ENCODE measurements around the gene FLVCR1. TPM values are rescaled to one million over a fixed set of nuclear protein-coding genes. Genes with fewer than 3 reads are reported as not detected.
"Not testable (repeated sequence)": the region's sequence is repeated elsewhere in the genome, so short reads cannot be mapped to it uniquely, and the experiment has no call there.

Gene FLVCR1
- total and polyA plus RNA-seq, 12 donors: 1.2 to 4.9 (median 2.2) TPM

DNA sequence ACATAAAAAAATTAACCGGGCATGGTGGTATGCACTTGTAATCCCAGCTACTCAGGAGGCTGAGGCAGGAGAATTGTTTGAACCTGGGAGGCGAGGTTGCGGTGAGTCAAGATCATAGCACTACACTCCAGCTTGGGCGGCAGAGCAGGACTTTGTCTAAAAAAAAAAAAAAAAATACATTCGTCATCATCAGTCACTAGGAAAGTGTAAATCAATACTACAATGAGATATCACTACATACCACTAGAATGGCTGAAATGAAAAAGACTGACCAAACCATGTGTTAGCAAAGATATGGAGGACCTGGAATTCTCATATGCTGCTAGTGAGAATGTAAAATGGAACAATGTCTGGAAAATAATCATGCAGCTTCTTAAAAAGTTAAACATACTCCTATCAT lies 19.9 kb upstream of the FLVCR1 start:
- Histone ChIP-seq H3K4me3 (no peak overlapping the region), H3K36me3 (no peaks in the 10 kb centered on the region), H3K4me1 (no peaks in the 10 kb centered on the region), H3K27ac (no peak overlapping the region), H3K27me3 (no peaks in the 10 kb centered on the region), H3K9me3 (no peaks in the 10 kb centered on the region)
- intact Hi-C loops (cut with DNase I): no loop called here
- 93% methylated on average over 5 of the region's 5 CpGs for WGBS, 2 donors
- ATAC-seq (no peak), DNase-seq (no peak)
- TF ChIP-seq, protein P1, sequence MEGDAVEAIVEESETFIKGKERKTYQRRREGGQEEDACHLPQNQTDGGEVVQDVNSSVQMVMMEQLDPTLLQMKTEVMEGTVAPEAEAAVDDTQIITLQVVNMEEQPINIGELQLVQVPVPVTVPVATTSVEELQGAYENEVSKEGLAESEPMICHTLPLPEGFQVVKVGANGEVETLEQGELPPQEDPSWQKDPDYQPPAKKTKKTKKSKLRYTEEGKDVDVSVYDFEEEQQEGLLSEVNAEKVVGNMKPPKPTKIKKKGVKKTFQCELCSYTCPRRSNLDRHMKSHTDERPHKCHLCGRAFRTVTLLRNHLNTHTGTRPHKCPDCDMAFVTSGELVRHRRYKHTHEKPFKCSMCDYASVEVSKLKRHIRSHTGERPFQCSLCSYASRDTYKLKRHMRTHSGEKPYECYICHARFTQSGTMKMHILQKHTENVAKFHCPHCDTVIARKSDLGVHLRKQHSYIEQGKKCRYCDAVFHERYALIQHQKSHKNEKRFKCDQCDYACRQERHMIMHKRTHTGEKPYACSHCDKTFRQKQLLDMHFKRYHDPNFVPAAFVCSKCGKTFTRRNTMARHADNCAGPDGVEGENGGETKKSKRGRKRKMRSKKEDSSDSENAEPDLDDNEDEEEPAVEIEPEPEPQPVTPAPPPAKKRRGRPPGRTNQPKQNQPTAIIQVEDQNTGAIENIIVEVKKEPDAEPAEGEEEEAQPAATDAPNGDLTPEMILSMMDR (IDR thresholded peaks at IDR 0.05): no peak

DNA sequence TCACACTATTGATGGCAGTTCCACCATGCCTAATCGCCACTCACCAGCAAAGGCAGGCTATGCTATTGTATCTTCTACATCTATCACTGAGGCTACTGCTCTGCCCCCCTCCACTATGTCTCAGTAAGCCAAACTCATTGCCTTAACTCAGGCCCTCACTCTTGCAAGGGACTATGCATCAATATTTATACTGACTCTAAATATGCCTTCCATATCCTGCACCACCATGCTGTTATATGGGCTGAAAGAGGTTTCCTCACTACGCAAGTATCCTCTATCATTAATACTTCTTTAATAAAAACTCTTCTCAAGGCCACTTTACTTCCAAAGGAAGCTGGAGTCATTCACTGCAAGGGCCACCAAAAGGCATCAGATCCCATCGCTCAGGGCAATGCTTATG lies 13.6 kb upstream of the FLVCR1 start:
- H3K27me3 ChIP-seq; ATAC-seq; DNase-seq; H3K27ac ChIP-seq; H3K9me3 ChIP-seq; H3K36me3 ChIP-seq; H3K4me3 ChIP-seq; H3K4me1 ChIP-seq; intact Hi-C loops (cut with DNase I): not testable (repeated sequence)
- WGBS, 2 donors: 79 to 84% methylated on average over 3 of the region's 3 CpGs

DNA sequence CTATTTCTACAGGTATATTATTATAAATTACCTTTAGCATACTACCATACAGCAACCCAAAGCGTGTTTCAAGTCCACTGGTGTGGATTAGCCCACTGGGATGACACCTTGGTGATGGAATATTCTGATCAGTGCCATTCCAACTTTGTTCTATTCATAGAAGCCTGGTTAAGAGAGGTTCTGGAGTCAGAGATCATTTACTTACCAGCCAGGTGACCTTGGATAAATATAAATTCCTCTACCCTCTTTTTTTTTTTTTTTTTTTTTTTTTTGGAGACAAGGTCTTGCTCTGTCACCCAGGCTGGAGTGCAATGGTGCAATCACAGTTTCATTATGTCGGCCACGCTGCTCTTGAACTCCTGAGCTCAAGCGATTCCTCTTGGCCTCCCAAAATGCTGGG lies 10.5 kb upstream of the FLVCR1 start, which contains the start of gene SPATA45:
Gene SPATA45 (minus strand): TSS at position 101 of the 400 bp plus-strand sequence. CDS start 11,500 bp downstream, outside the sequence.
- H3K4me1 ChIP-seq: no peaks in the 10 kb centered on the region
- no peaks in the 10 kb centered on the region for H3K27me3 ChIP-seq
- no peak within 1 kb of the TSS for H3K27ac ChIP-seq
- no peak for ATAC-seq
- WGBS, 2 donors: 93 to 97% methylated on average over 4 of the region's 4 CpGs
- H3K4me3 ChIP-seq: no peak within 1 kb of the TSS
- TF ChIP-seq, protein P1 (IDR thresholded peaks at IDR 0.05): no peak
- H3K9me3 ChIP-seq: peaks cover 0 to 6% (median 0%) of the 10 kb centered on the region in 11 donors
- DNase-seq: no peak
- no peaks in the 10 kb centered on the region for H3K36me3 ChIP-seq
- intact Hi-C loops (cut with DNase I): no loop called here

DNA sequence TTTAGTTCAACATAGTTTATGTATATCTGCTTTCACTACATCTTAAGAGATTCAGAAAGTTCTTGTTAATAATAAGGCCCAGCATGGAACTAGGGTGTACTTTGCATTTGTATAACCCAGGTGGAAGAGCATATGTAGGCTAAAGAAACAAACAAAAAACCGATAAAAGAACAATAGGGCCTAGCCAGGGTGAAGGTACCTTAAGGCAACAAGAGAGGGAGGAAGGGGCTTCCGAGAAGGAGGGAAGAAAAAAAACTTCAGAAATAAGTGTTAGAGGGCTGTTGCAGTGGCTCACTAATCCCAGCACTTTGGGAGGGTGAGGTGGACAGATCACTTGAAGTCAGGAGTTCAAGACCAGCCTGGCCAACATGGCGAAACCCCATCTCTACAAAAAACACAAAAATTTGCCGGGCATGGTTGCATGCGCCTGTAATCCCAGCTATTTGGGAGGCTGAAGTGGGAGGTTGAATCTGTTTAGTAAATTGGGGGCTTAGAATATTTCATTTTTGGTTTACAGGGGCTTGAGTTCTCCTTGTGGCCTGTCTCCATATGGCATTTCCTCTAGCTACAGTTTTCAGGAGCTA lies 5.9 kb upstream of the FLVCR1 start:
- intact Hi-C loops (cut with DNase I): no loop called here
- Histone ChIP-seq H3K9me3 (no peaks in the 10 kb centered on the region), H3K36me3 (peaks cover 0 to 2% (median 0%) of the 10 kb centered on the region in 9 donors), H3K4me1 (peaks cover 0 to 8% (median 5%) of the 10 kb centered on the region in 9 donors), H3K4me3 (no peak overlapping the region), H3K27ac (no peak overlapping the region), H3K27me3 (no peaks in the 10 kb centered on the region)
- DNase-seq (no peak), ATAC-seq (no peak)
- TF ChIP-seq, protein P1 (IDR thresholded peaks at IDR 0.05): no peak
- WGBS, 2 donors: 80 to 95% methylated on average over 5 of the region's 5 CpGs

DNA sequence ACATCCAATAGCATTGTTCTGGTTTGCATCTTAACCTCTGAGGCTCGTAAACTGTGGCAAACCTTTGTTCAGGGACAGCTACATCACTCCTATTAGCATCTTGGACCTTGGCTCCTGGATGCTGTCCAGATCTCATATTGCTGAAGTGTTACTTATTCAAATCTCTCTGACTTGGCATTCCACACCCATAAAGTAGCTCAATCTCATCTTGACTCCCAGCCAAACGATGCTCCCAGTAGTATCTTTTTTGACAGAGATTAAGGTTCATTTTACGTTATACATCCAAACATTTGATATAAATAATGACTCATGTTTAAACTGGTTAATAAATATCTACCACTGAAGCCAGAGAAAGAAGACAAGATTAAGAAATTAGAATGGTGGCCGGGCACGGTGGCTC lies 4.4 kb upstream of the FLVCR1 start:
- H3K27ac ChIP-seq: no peak overlapping the region
- no peak overlapping the region for H3K4me3 ChIP-seq
- intact Hi-C loops (cut with DNase I): no loop called here
- no peak for ATAC-seq
- WGBS, 2 donors: 87 to 90% methylated on average over 5 of the region's 5 CpGs
- H3K36me3 ChIP-seq: peaks cover 0 to 2% (median 0%) of the 10 kb centered on the region in 9 donors
- no peaks in the 10 kb centered on the region for H3K9me3 ChIP-seq
- H3K27me3 ChIP-seq: no peaks in the 10 kb centered on the region
- peaks cover 0 to 13% (median 9%) of the 10 kb centered on the region in 9 donors for H3K4me1 ChIP-seq
- no peak for DNase-seq
- TF ChIP-seq, protein P1 (IDR thresholded peaks at IDR 0.05): no peak
